Measurements from ENCODE around the gene HDAC4. TPM values are rescaled to one million over a fixed set of nuclear protein-coding genes. Genes with fewer than 3 reads are reported as not detected.
A peak's percentile ranks its signal among the peaks of the same experiment; 100 is the strongest.

The HDAC4 gene
- total RNA-seq, 2 donors from 2014 or later = 38.7 to 50.9 TPM

GRCh38 chr2:239034561-239035341 is 366.1 kb downstream of the HDAC4 start:
- ATAC-seq (no peak), DNase-seq (no peak)
- intact Hi-C loops (cut with DNase I, micrococcal nuclease) = loop anchor here in 1 of 2 donors (10.0 kb wide), 1 partner anchor 960 kb away; no protein-coding TSS in a partner anchor

GRCh38 chr2:239033801-239034560 is 366.8 kb downstream of the HDAC4 start:
- no peak for ATAC-seq
- intact Hi-C loops (cut with DNase I, micrococcal nuclease) = loop anchor here in 1 of 2 donors (10.0 kb wide), 1 partner anchor 961 kb away; no protein-coding TSS in a partner anchor
- no peak for DNase-seq

GRCh38 chr2:239029958-239030357 is 370.9 kb downstream of the HDAC4 start:
- intact Hi-C loops (cut with DNase I, micrococcal nuclease) = loop anchor here in 1 of 2 donors (10.0 kb wide), 1 partner anchor 965 kb away; no protein-coding TSS in a partner anchor
- no peak for DNase-seq

DNA sequence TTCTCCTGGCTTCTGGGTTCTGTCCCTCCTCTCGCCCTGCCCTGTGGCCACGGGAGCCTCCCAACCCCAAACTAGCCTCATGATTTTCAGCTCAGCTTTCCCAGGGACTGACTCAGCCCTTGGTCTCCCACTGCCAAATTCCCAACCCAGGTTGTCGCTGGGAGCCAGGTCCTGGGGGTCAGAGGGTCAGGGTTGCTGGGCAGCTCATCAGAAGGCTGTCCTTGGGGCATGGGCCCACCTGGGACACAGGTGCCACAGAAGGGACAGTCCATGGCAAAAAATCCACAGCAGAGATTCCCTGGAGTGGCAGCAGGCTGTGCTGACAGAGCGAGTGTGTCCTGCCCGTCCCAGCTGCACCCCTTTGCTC is 372.6 kb downstream of the HDAC4 start:
- intact Hi-C loops (cut with DNase I, micrococcal nuclease) = no loop called here
- DNase-seq = no peak
- ATAC-seq = no peak

More at GRCh38 chr2:239029958-239030357, 370.9 kb downstream of the HDAC4 start:
- ATAC-seq = no peak

GRCh38 chr2:239027391-239028252 is 373.2 kb downstream of the HDAC4 start:
- ATAC-seq = no peak
- DNase-seq = no peak
- intact Hi-C loops (cut with DNase I, micrococcal nuclease) = no loop called here

GRCh38 chr2:239026711-239027361 is 374.0 kb downstream of the HDAC4 start:
- intact Hi-C loops (cut with DNase I, micrococcal nuclease) = no loop called here
- no peak for DNase-seq

DNA sequence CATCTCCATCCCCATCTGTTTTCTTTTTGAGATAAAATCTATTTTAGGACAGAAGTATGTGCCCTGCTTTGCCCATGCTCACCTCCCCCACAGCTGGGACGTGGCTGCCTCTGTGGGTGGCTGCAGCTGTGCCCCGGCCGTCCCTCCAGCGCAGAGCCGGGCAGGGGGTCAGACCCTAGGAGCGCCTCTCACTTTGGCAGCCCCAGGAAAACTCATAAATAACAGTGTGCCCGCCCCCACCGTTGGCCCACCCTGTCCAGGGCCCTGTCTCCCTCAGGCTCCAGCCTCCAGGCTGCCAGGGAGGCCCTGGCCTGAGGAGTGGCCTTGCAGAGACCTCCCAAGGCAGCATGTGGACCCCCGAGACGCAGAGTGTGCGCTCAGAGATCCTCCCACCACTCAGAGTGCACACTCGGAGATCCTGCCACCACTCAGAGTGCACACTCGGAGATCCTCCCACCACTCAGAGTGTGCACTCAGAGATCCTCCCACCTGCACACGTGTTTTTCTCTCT is 374.8 kb downstream of the HDAC4 start:
- DNase-seq = no peak
- intact Hi-C loops (cut with DNase I, micrococcal nuclease) = no loop called here
- ATAC-seq = no peak

More at GRCh38 chr2:239026711-239027361, 374.0 kb downstream of the HDAC4 start:
- no peak for ATAC-seq

- intact Hi-C loops (cut with DNase I, micrococcal nuclease) = no loop called here
- ATAC-seq (no peak), DNase-seq (no peak)
Observed at GRCh38 chr2:239025096-239025801, 375.6 kb downstream of the HDAC4 start.

DNA sequence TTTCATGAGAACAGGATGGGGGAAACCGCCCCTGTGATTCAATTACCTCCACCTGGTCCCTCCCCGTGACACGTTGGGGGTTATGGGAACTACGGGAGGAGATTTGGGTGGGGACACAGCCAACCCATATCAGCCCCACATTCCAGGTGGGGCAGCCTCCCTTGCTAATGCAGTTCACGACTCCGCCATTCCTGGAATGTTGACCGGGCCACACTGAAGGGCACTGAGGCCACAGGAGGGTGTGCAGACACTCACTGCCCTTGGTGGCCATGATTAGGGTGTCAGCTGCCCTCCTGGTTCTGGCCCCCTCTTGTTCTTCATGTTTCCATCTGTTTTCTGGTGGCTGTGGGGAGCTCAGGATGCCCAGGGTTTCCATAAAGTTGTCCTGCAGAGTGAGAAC is 376.6 kb downstream of the HDAC4 start:
- DNase-seq = no peak
- ATAC-seq = no peak
- intact Hi-C loops (cut with DNase I, micrococcal nuclease) = no loop called here

GRCh38 chr2:239022437-239023260 is 378.2 kb downstream of the HDAC4 start:
- DNase-seq (no peak), ATAC-seq (no peak)
- intact Hi-C loops (cut with DNase I, micrococcal nuclease) = no loop called here

GRCh38 chr2:239021651-239022436 is 379.0 kb downstream of the HDAC4 start:
- ATAC-seq (no peak), DNase-seq (no peak)
- intact Hi-C loops (cut with DNase I, micrococcal nuclease) = no loop called here

GRCh38 chr2:239021224-239021623 is 379.6 kb downstream of the HDAC4 start:
- ATAC-seq (no peak), DNase-seq (no peak)
- intact Hi-C loops (cut with DNase I, micrococcal nuclease) = no loop called here

DNA sequence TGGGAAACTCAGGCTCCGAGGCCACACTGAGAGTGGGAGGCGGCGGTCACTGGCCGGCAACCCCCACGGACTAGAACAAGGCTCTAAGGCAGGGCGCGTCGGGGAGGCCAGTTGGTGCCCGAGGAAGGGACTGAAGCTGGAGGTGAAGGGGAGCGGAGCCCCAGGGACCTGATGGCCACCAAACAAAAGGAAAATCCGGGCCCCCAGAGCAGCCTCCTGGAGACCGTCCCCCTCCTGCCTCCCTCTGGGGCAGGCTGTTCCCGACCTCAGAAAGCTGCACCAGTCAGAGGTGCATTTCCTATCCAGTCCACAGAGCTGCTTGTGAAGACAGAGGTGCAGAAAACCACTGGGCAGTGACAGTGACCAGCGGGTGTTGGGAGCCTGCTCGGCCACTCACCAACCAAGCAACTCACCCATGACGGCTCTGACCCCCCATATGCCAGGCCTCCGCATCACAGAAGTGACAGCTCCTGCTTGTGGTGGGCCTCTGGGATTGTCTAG is 380.2 kb downstream of the HDAC4 start:
- intact Hi-C loops (cut with DNase I, micrococcal nuclease) = no loop called here
- ATAC-seq (no peak), DNase-seq (no peak)

- no peak for ATAC-seq
- peak in 1 of 2 donors; percentile 14 for DNase-seq
- intact Hi-C loops (cut with DNase I, micrococcal nuclease) = no loop called here
Observed at GRCh38 chr2:239019183-239019581, 381.6 kb downstream of the HDAC4 start.

GRCh38 chr2:239018271-239019182 is 382.3 kb downstream of the HDAC4 start:
- intact Hi-C loops (cut with DNase I, micrococcal nuclease) = no loop called here
- DNase-seq (peak in 1 of 2 donors; percentile 4), ATAC-seq (no peak)

Data from left colon (tissue), 2 donors.